SK-N-SH (cell line): ENCODE measurements around the gene ABCA10. TPM values are rescaled to one million over a fixed set of nuclear protein-coding genes. Genes with fewer than 3 reads are reported as not detected.
A peak's percentile ranks its signal among the peaks of the same experiment; 100 is the strongest.

Experiments used
- CTCF ChIA-PET: fragments of 300-600, 350-600 bp; formaldehyde crosslinking; extraction: SDS; loops from one replicate; lab custom pipeline; 2021; lab: Yijun Ruan, JAX
- POLR2A ChIA-PET: fragments of 350-600 bp; sonication (Branson Sonifier 250); formaldehyde crosslinking; extraction: SDS; loops from one replicate; lab custom pipeline; 2020; ENCODE audit warnings: antibody characterized with exemption, inconsistent platforms; lab: Yijun Ruan, JAX
- DNase-seq: peaks from one replicate; pipeline ENCODE4 v3.0.0; 2012
- H2AFZ ChIP-seq: fragments of 200-600 bp; sonication (generic); 2 replicates; pipeline ENCODE4 v1.8.1; 2016; ENCODE audit warnings: antibody characterized with exemption, mild to moderate bottlenecking, low read depth
- H3F3A ChIP-seq: fragments of 200-600 bp; sonication (generic); replicated peaks from 2 replicates; pipeline ENCODE3; 2016; ENCODE audit warnings: antibody characterized with exemption, mild to moderate bottlenecking; ENCODE audit not compliant: insufficient read depth
- H3K27ac ChIP-seq, 2 experiments: fragments of 200-500 bp in 1 of 2; fragments of 200-600 bp in 1 of 2; sonication (Bioruptor generic) in 1 of 2; sonication (generic), shearing (Covaris generic) in 1 of 2; 2 replicates each; pipeline versions ENCODE4 v1.5.1 to v1.6.1; 2014 to 2016; ENCODE audit warnings: low read depth in 2 of 2, inconsistent platforms in 1 of 2, low read length in 1 of 2, mild to moderate bottlenecking in 1 of 2, mixed read lengths in 1 of 2
- H3K27me3 ChIP-seq: fragments of 200-600 bp; sonication (generic), shearing (Covaris generic); 2 replicates; pipeline ENCODE4 v1.6.1; 2016; ENCODE audit warnings: mixed run types; ENCODE audit not compliant: insufficient read depth
- H3K36me3 ChIP-seq, 2 experiments: fragments of 200-500 bp in 1 of 2; fragments of 200-600 bp in 1 of 2; sonication (Bioruptor generic) in 1 of 2; sonication (generic) in 1 of 2; replicated peaks in 1 of 2; 2 replicates each; pipeline versions ENCODE3 to v1.5.1; 2014 to 2016; ENCODE audit warnings: low read length in 1 of 2, mild to moderate bottlenecking in 1 of 2; ENCODE audit not compliant: insufficient read depth in 2 of 2, control insufficient read depth in 1 of 2
- H3K4me1 ChIP-seq, 2 experiments: fragments of 200-500 bp in 1 of 2; fragments of 200-600 bp in 1 of 2; sonication (Bioruptor generic) in 1 of 2; sonication (generic), shearing (Covaris generic) in 1 of 2; 2 replicates each; pipeline versions ENCODE4 v1.5.1 to v1.6.1; 2014 to 2016; ENCODE audit warnings: low read depth in 1 of 2, low read length in 1 of 2, mixed run types in 1 of 2; ENCODE audit not compliant: insufficient read depth in 2 of 2, control insufficient read depth in 1 of 2
- H3K4me2 ChIP-seq: fragments of 200-600 bp; sonication (generic), shearing (Covaris generic); 2 replicates; pipeline ENCODE4 v1.6.1; 2017; ENCODE audit warnings: mixed run types
- H3K4me3 ChIP-seq, 2 experiments: fragments of 200-500 bp in 1 of 2; fragments of 200-600 bp in 1 of 2; sonication (Bioruptor generic) in 1 of 2; sonication (generic), shearing (Covaris generic) in 1 of 2; 2 replicates each; pipeline versions ENCODE4 v1.5.1 to v1.8.1; 2014 to 2016; ENCODE audit warnings: low read depth in 2 of 2, inconsistent platforms in 1 of 2, low read length in 1 of 2, mild to moderate bottlenecking in 1 of 2, mixed read lengths in 1 of 2, moderate library complexity in 1 of 2
- H3K79me2 ChIP-seq: fragments of 200-600 bp; sonication (generic); 2 replicates; pipeline ENCODE4 v1.8.1; 2017; ENCODE audit warnings: mild to moderate bottlenecking; ENCODE audit not compliant: insufficient read depth
- H3K9ac ChIP-seq: fragments of 200-600 bp; sonication (generic); 2 replicates; pipeline ENCODE4 v1.6.1; 2017; ENCODE audit warnings: mixed run types
- H3K9me2 ChIP-seq: fragments of 200-600 bp; sonication (generic); 2 replicates; pipeline ENCODE4 v1.6.1; 2017; ENCODE audit warnings: mixed run types
- H3K9me3 ChIP-seq: fragments of 200-600 bp; sonication (generic); 2 replicates; pipeline ENCODE4 v1.6.1; 2017; ENCODE audit warnings: mixed run types, mild to moderate bottlenecking, moderate library complexity
- H4K20me1 ChIP-seq: fragments of 200-600 bp; sonication (generic); 2 replicates; pipeline ENCODE4 v1.6.1; 2017; ENCODE audit warnings: mild to moderate bottlenecking, mixed run types; ENCODE audit not compliant: insufficient read depth
- CHD2 ChIP-seq: fragments of 150-350 bp; IDR thresholded peaks from 2 replicates; pipeline ENCODE4 v1.6.1; 2018; ENCODE audit warnings: low read length; ENCODE audit not compliant: partially characterized antibody
- EZH2phosphoT487 ChIP-seq: fragments of 200-600 bp; sonication (generic); IDR thresholded peaks from 2 replicates; pipeline ENCODE4 v1.6.1; 2017; ENCODE audit warnings: low read depth, mixed run types, mild to moderate bottlenecking, antibody characterized with exemption, moderate library complexity, borderline replicate concordance
- FOXJ3 ChIP-seq: sonication (generic); formaldehyde crosslinking; IDR thresholded peaks from 2 replicates; pipeline ENCODE4 v1.5.1; 2020; ENCODE audit warnings: mild to moderate bottlenecking, missing genetic modification reagents
- GATA2 ChIP-seq: sonication (generic); formaldehyde crosslinking; IDR thresholded peaks from 2 replicates; pipeline ENCODE4 v1.5.0; 2020; ENCODE audit warnings: mild to moderate bottlenecking, missing genetic modification reagents
- JUND ChIP-seq: IDR thresholded peaks from 2 replicates; pipeline ENCODE4 v1.4.0; 2012
- MEF2A ChIP-seq: IDR thresholded peaks from 2 replicates; pipeline ENCODE4 v1.4.0; 2012; ENCODE audit warnings: low read depth, borderline replicate concordance
- NRF1 ChIP-seq: IDR thresholded peaks from 2 replicates; pipeline ENCODE4 v1.6.1; 2012; ENCODE audit warnings: low read depth, mild to moderate bottlenecking, low read length
- POLR2AphosphoS5 ChIP-seq: IDR thresholded peaks from 2 replicates; pipeline ENCODE4 v1.6.1; 2012; ENCODE audit warnings: low read depth, low read length
- RAD21 ChIP-seq: IDR thresholded peaks from 2 replicates; pipeline ENCODE4 v1.6.1; 2012; ENCODE audit warnings: mild to moderate bottlenecking, low read length
- SIN3A ChIP-seq: IDR thresholded peaks from 2 replicates; pipeline ENCODE4 v1.6.1; 2012; ENCODE audit warnings: low read depth, mild to moderate bottlenecking, low read length, moderate library complexity, borderline replicate concordance
- SMC3 ChIP-seq: IDR thresholded peaks from 2 replicates; pipeline ENCODE4 v1.6.1; 2012; ENCODE audit warnings: low read depth, low read length, improper control_type of control experiment
- TAF1 ChIP-seq: IDR thresholded peaks from 2 replicates; pipeline ENCODE4 v1.6.1; 2012; ENCODE audit warnings: low read depth, mild to moderate bottlenecking, low read length, moderate library complexity, borderline replicate concordance
- TEAD4 ChIP-seq: IDR thresholded peaks from 2 replicates; pipeline ENCODE4 v1.4.0; 2012; ENCODE audit warnings: mild to moderate bottlenecking, borderline replicate concordance; ENCODE audit not compliant: insufficient read depth
- ZBTB33 ChIP-seq: IDR thresholded peaks from 2 replicates; pipeline ENCODE4 v1.4.0; 2012; ENCODE audit warnings: low read depth, borderline replicate concordance
- whole genome bisulfite sequencing: methylation state at CpG from one replicate; pipeline ENCODE4 v1.1.6; 2017; ENCODE audit warnings: low lambda C conversion rate; 5-methylcytosine and 5-hydroxymethylcytosine counted together
- polyA plus RNA-seq, 3 experiments: library from polyadenylated mRNA; depleted of rRNA; stranded (reverse); fragments of >200 nt; gene quantifications; 2 replicates each; pipeline ENCODE4 v1.2.3, GENCODE V29; 2012
- TF ChIP-seq, protein P1 (sequence below): IDR thresholded peaks from 2 replicates; pipeline ENCODE4 v1.6.1; 2012; ENCODE audit warnings: mild to moderate bottlenecking, low read depth, low read length, moderate library complexity
- TF ChIP-seq, protein P2 (sequence below): IDR thresholded peaks from 2 replicates; pipeline ENCODE4; 2012
- TF ChIP-seq, protein P3 (sequence below): fragments of 200-600 bp; sonication (generic); IDR thresholded peaks from 2 replicates; pipeline ENCODE4 v1.6.1; 2017; ENCODE audit warnings: antibody characterized with exemption, mild to moderate bottlenecking, moderate library complexity

ABCA10 gene
- polyA plus RNA-seq, 1 of the 3 experiments (the other 2 are of a cell fraction): 0.07 TPM

- WGBS: 7% methylated on average over 1 of the region's 1 CpG
Observed at GRCh38 chr17:69235338-69236058, 6.9 kb upstream of the ABCA10 start.

DNA sequence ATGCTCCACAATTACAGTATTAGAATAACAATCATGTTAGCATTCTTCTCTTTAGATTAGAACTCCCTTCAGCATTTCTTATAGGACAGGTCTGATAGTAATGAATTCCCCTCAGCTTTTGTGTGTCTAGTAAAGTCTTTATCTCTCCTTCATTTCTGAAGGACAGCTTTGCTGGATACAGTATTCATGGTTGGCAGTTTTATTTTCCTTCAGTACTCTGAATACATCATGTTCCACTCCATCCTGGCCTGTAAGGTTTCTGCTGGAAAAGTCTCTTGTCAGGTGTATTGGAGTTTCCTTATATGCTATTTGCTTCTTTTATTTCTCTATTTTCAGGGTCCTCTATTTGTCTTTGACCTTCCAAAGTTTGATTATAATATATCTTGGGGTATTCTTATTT lies 4.0 kb upstream of the ABCA10 start:
- no peak for DNase-seq
- H3K4me3 ChIP-seq: no peak overlapping the region
- no peak overlapping the region for H2AFZ ChIP-seq
- TF ChIP-seq JUND: no peak
- no peak for TF ChIP-seq TEAD4
- TF ChIP-seq, protein P1, sequence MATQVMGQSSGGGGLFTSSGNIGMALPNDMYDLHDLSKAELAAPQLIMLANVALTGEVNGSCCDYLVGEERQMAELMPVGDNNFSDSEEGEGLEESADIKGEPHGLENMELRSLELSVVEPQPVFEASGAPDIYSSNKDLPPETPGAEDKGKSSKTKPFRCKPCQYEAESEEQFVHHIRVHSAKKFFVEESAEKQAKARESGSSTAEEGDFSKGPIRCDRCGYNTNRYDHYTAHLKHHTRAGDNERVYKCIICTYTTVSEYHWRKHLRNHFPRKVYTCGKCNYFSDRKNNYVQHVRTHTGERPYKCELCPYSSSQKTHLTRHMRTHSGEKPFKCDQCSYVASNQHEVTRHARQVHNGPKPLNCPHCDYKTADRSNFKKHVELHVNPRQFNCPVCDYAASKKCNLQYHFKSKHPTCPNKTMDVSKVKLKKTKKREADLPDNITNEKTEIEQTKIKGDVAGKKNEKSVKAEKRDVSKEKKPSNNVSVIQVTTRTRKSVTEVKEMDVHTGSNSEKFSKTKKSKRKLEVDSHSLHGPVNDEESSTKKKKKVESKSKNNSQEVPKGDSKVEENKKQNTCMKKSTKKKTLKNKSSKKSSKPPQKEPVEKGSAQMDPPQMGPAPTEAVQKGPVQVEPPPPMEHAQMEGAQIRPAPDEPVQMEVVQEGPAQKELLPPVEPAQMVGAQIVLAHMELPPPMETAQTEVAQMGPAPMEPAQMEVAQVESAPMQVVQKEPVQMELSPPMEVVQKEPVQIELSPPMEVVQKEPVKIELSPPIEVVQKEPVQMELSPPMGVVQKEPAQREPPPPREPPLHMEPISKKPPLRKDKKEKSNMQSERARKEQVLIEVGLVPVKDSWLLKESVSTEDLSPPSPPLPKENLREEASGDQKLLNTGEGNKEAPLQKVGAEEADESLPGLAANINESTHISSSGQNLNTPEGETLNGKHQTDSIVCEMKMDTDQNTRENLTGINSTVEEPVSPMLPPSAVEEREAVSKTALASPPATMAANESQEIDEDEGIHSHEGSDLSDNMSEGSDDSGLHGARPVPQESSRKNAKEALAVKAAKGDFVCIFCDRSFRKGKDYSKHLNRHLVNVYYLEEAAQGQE: no peak
- no peak for TF ChIP-seq EZH2phosphoT487
- no peak for TF ChIP-seq TAF1
- TF ChIP-seq MEF2A: no peak
- TF ChIP-seq CHD2: no peak
- no peak for TF ChIP-seq FOXJ3 (CRISPR knock-in tag)
- TF ChIP-seq POLR2AphosphoS5: no peak
- no peak for TF ChIP-seq ZBTB33
- no peak for TF ChIP-seq SIN3A
- ChIA-PET POLR2A (no interaction called here), CTCF (interaction anchor here (1.3 to 6.2 kb wide), 4 partner anchors 15 to 461 kb away, joined by 3 to 71 read pairs (median 36); no protein-coding TSS in a partner anchor)
- no peak overlapping the region for H3K4me2 ChIP-seq
- no peaks in the 10 kb centered on the region for H3F3A ChIP-seq
- no peak overlapping the region for H3K27ac ChIP-seq
- H3K9me2 ChIP-seq: no peaks in the 10 kb centered on the region
- no peaks in the 10 kb centered on the region for H3K36me3 ChIP-seq
- peaks cover 8% of the 10 kb centered on the region; the same call in 1 of the 2 replicates for H3K9me3 ChIP-seq
- H3K4me1 ChIP-seq: no peaks in the 10 kb centered on the region
- H3K27me3 ChIP-seq: no peaks in the 10 kb centered on the region
- no peak overlapping the region for H3K9ac ChIP-seq
- H4K20me1 ChIP-seq: no peaks in the 10 kb centered on the region
- no peaks in the 10 kb centered on the region for H3K79me2 ChIP-seq

More at GRCh38 chr17:69235338-69236058, 6.9 kb upstream of the ABCA10 start:
- no peaks in the 10 kb centered on the region for H4K20me1 ChIP-seq
- H3K27me3 ChIP-seq: no peaks in the 10 kb centered on the region
- TF ChIP-seq SMC3 (peak; percentile 94), CHD2 (no peak), GATA2 (no peak), NRF1 (0 out of 2 replicates have a peak, but pooled peaks have one; percentile 5), RAD21 (peak; percentile 97)
- TF ChIP-seq, protein P2, sequence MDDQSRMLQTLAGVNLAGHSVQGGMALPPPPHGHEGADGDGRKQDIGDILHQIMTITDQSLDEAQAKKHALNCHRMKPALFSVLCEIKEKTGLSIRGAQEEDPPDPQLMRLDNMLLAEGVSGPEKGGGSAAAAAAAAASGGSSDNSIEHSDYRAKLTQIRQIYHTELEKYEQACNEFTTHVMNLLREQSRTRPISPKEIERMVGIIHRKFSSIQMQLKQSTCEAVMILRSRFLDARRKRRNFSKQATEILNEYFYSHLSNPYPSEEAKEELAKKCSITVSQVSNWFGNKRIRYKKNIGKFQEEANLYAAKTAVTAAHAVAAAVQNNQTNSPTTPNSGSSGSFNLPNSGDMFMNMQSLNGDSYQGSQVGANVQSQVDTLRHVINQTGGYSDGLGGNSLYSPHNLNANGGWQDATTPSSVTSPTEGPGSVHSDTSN: peak; percentile 30; the same call in 1 of the 2 replicates
- TF ChIP-seq, protein P3, sequence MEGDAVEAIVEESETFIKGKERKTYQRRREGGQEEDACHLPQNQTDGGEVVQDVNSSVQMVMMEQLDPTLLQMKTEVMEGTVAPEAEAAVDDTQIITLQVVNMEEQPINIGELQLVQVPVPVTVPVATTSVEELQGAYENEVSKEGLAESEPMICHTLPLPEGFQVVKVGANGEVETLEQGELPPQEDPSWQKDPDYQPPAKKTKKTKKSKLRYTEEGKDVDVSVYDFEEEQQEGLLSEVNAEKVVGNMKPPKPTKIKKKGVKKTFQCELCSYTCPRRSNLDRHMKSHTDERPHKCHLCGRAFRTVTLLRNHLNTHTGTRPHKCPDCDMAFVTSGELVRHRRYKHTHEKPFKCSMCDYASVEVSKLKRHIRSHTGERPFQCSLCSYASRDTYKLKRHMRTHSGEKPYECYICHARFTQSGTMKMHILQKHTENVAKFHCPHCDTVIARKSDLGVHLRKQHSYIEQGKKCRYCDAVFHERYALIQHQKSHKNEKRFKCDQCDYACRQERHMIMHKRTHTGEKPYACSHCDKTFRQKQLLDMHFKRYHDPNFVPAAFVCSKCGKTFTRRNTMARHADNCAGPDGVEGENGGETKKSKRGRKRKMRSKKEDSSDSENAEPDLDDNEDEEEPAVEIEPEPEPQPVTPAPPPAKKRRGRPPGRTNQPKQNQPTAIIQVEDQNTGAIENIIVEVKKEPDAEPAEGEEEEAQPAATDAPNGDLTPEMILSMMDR: peak; percentile 98
- no peak overlapping the region for H3K9ac ChIP-seq
- no peak overlapping the region for H3K4me2 ChIP-seq
- CTCF ChIA-PET: interaction anchor here (0.6 to 6.2 kb wide), 25 partner anchors 9 to 993 kb away, joined by 3 to 71 read pairs (median 3); no protein-coding TSS in a partner anchor
- H3K4me3 ChIP-seq: no peak overlapping the region; a peak in 1 of 4 replicates
- no peaks in the 10 kb centered on the region for H3K4me1 ChIP-seq
- POLR2A ChIA-PET: no interaction called here
- H2AFZ ChIP-seq: no peak overlapping the region
- H3K9me2 ChIP-seq: no peaks in the 10 kb centered on the region
- H3F3A ChIP-seq: no peaks in the 10 kb centered on the region
- peaks cover 8% of the 10 kb centered on the region; the same call in 1 of the 2 replicates for H3K9me3 ChIP-seq
- H3K36me3 ChIP-seq: no peaks in the 10 kb centered on the region
- peak; percentile 61 for DNase-seq
- H3K27ac ChIP-seq: no peak overlapping the region
- no peaks in the 10 kb centered on the region for H3K79me2 ChIP-seq
